ENCODE results near the gene TLCD3A. TPM values are rescaled to one million over a fixed set of nuclear protein-coding genes. Genes with fewer than 3 reads are reported as not detected.
"Not testable (repeated sequence)": the region's sequence is repeated elsewhere in the genome, so short reads cannot be mapped to it uniquely, and the experiment has no call there.

The TLCD3A gene
- total RNA-seq, 1 donor from 2014 or later = 25.8 TPM

GRCh38 chr17:745406-745805 is 13.0 kb downstream of the TLCD3A start:
- H3K36me3 ChIP-seq (ENCODE audit: insufficient read depth, low read length) = peaks cover 57% of the 10 kb centered on the region
- H3K4me2 ChIP-seq (ENCODE audit: low read length) = no peak overlapping the region
- H3K27me3 Mint-ChIP-seq (ENCODE audit: low read depth, unreplicated experiment) = no peaks in the 10 kb centered on the region

GRCh38 chr17:746181-746580 is 13.8 kb downstream of the TLCD3A start:
- H3K4me3 ChIP-seq (ENCODE audit: insufficient read depth, low read depth, low read length) = no peak overlapping the region
- H3K9ac ChIP-seq (ENCODE audit: low read length) = no peak overlapping the region
- peaks cover 80% of the 10 kb centered on the region for H3K79me2 ChIP-seq (ENCODE audit: insufficient read depth, low read length)
- Mint-ChIP-seq H3K27ac (ENCODE audit: unreplicated experiment) (no peak overlapping the region), H3K27me3 (ENCODE audit: low read depth, unreplicated experiment) (no peaks in the 10 kb centered on the region), H3K36me3 (ENCODE audit: low read depth, unreplicated experiment) (peaks cover 55% of the 10 kb centered on the region), H3K4me3 (ENCODE audit: unreplicated experiment) (no peak overlapping the region), H3K9me3 (ENCODE audit: unreplicated experiment) (peaks cover 9% of the 10 kb centered on the region), H3K4me1 (ENCODE audit: low read depth, unreplicated experiment) (peaks cover 2% of the 10 kb centered on the region)
- H2AFZ ChIP-seq (ENCODE audit: low read depth, low read length) = no peak overlapping the region
- no peak for FAIRE-seq
- no peak overlapping the region for H3K27ac ChIP-seq (ENCODE audit: low read depth, low read length)
- H3K4me2 ChIP-seq (ENCODE audit: low read length) = no peak overlapping the region
- peaks cover 91% of the 10 kb centered on the region for H4K20me1 ChIP-seq (ENCODE audit: insufficient read depth, low read length)
- TF ChIP-seq EZH2 (IDR thresholded peaks at IDR 0.05; ENCODE audit: insufficient read depth, low read length) = no peak
- TF ChIP-seq CTCF (IDR thresholded peaks at IDR 0.05; ENCODE audit: insufficient read depth, low read depth, low read length) = no peak
- no peaks in the 10 kb centered on the region for H3K9me3 ChIP-seq (ENCODE audit: insufficient read depth, low read depth, low read length)
- H3K4me1 ChIP-seq (ENCODE audit: insufficient read depth, low read length) = peaks cover 10% of the 10 kb centered on the region
- H3K27me3 ChIP-seq (ENCODE audit: insufficient read depth, low read length) = no peaks in the 10 kb centered on the region
- DNase-seq (ENCODE audit: low read depth) = no peak
- peaks cover 54% of the 10 kb centered on the region for H3K36me3 ChIP-seq (ENCODE audit: insufficient read depth, low read length)

More at GRCh38 chr17:745406-745805, 13.0 kb downstream of the TLCD3A start:
- FAIRE-seq (no peak), DNase-seq (ENCODE audit: low read depth) (no peak)
- Mint-ChIP-seq H3K27ac (ENCODE audit: unreplicated experiment) (no peak overlapping the region), H3K4me1 (ENCODE audit: low read depth, unreplicated experiment) (peaks cover under 1% of the 10 kb centered on the region), H3K36me3 (ENCODE audit: low read depth, unreplicated experiment) (peaks cover 62% of the 10 kb centered on the region), H3K9me3 (ENCODE audit: unreplicated experiment) (peaks cover 9% of the 10 kb centered on the region), H3K4me3 (ENCODE audit: unreplicated experiment) (no peak overlapping the region)
- Histone ChIP-seq H2AFZ (ENCODE audit: low read depth, low read length) (no peak overlapping the region), H3K4me1 (ENCODE audit: insufficient read depth, low read length) (peaks cover 2% of the 10 kb centered on the region), H3K4me3 (ENCODE audit: insufficient read depth, low read depth, low read length) (no peak overlapping the region), H4K20me1 (ENCODE audit: insufficient read depth, low read length) (peaks cover 91% of the 10 kb centered on the region), H3K27ac (ENCODE audit: low read depth, low read length) (no peak overlapping the region), H3K79me2 (ENCODE audit: insufficient read depth, low read length) (peaks cover 74% of the 10 kb centered on the region), H3K27me3 (ENCODE audit: insufficient read depth, low read length) (no peaks in the 10 kb centered on the region), H3K9ac (ENCODE audit: low read length) (no peak overlapping the region), H3K9me3 (ENCODE audit: insufficient read depth, low read depth, low read length) (no peaks in the 10 kb centered on the region)
- TF ChIP-seq EZH2 (IDR thresholded peaks at IDR 0.05; ENCODE audit: insufficient read depth, low read length) (no peak), CTCF (IDR thresholded peaks at IDR 0.05; ENCODE audit: insufficient read depth, low read depth, low read length) (no peak)

DNA sequence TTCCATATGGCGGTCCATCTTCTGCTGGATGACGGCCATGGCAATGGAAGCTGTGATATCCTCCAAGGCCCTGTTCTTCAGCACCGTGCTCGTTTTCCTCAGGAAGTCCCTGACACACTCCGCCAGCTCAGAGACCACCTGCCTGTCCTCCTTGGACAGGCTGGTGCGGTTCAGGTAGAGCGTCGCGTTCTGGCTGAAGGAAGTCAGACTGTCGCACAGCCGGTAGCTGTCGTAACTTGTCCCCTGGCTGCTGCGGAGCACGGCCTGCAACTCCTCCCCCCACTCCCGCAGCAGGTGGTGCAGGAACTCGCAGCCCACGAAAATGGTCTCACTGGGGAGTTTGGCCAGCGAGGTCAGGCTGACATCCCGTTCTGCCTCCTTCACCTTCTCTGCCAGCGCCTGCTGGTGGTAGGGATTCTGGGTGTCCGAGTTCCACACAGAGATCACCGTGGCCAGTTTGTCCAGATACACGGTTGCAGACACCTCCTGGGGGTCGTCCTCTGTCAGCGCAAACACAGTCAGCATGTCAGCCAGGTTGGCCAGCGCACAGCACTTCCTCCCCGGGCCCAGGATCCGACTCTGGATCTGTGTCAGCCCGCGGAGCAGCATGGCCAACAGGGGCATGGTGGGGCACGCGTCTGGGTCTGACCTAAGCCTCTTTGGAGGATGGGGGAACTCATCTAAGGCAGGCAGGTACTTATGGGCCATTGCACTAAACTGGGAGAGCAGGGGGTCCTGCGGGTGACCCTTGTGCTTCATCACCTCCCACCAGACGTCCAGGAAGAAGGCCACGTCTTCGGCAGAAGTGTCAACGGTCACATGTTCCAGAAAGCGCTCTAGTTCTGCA is 14.6 kb downstream of the TLCD3A start:
- Histone ChIP-seq H4K20me1 (ENCODE audit: insufficient read depth, low read length) (peaks cover 85% of the 10 kb centered on the region), H3K4me1 (ENCODE audit: insufficient read depth, low read length) (peaks cover 14% of the 10 kb centered on the region), H3K4me2 (ENCODE audit: low read length) (no peak overlapping the region), H3K36me3 (ENCODE audit: insufficient read depth, low read length) (peaks cover 50% of the 10 kb centered on the region), H2AFZ (ENCODE audit: low read depth, low read length) (no peak overlapping the region), H3K9me3 (ENCODE audit: insufficient read depth, low read depth, low read length) (no peaks in the 10 kb centered on the region), H3K27me3 (ENCODE audit: insufficient read depth, low read length) (no peaks in the 10 kb centered on the region), H3K27ac (ENCODE audit: low read depth, low read length) (no peak overlapping the region), H3K9ac (ENCODE audit: low read length) (no peak overlapping the region), H3K4me3 (ENCODE audit: insufficient read depth, low read depth, low read length) (no peak overlapping the region), H3K79me2 (ENCODE audit: insufficient read depth, low read length) (peaks cover 82% of the 10 kb centered on the region)
- no peak for DNase-seq (ENCODE audit: low read depth)
- no peak overlapping the region for H3K4me3 Mint-ChIP-seq (ENCODE audit: unreplicated experiment)
- no peak for TF ChIP-seq EZH2 (IDR thresholded peaks at IDR 0.05; ENCODE audit: insufficient read depth, low read length)
- no peak for TF ChIP-seq CTCF (IDR thresholded peaks at IDR 0.05; ENCODE audit: insufficient read depth, low read depth, low read length)
- no peak overlapping the region for H3K27ac Mint-ChIP-seq (ENCODE audit: unreplicated experiment)
- peaks cover 9% of the 10 kb centered on the region for H3K9me3 Mint-ChIP-seq (ENCODE audit: unreplicated experiment)
- peaks cover 48% of the 10 kb centered on the region for H3K36me3 Mint-ChIP-seq (ENCODE audit: low read depth, unreplicated experiment)
- FAIRE-seq = no peak
- no peaks in the 10 kb centered on the region for H3K27me3 Mint-ChIP-seq (ENCODE audit: low read depth, unreplicated experiment)
- peaks cover 2% of the 10 kb centered on the region for H3K4me1 Mint-ChIP-seq (ENCODE audit: low read depth, unreplicated experiment)

- not testable (repeated sequence) for H3K4me3 ChIP-seq (ENCODE audit: insufficient read depth, low read depth, low read length)
- H3K36me3 Mint-ChIP-seq (ENCODE audit: low read depth, unreplicated experiment) = peaks cover 40% of the 10 kb centered on the region
Observed at GRCh38 chr17:748604-749003, 16.2 kb downstream of the TLCD3A start.

More at GRCh38 chr17:748604-749003, 16.2 kb downstream of the TLCD3A start:
- not testable (repeated sequence) for H3K9me3 ChIP-seq (ENCODE audit: insufficient read depth, low read depth, low read length); H3K4me1 Mint-ChIP-seq (ENCODE audit: low read depth, unreplicated experiment); H3K4me2 ChIP-seq (ENCODE audit: low read length); H3K27ac ChIP-seq (ENCODE audit: low read depth, low read length); H3K27ac Mint-ChIP-seq (ENCODE audit: unreplicated experiment); FAIRE-seq; H3K27me3 ChIP-seq (ENCODE audit: insufficient read depth, low read length); H3K9ac ChIP-seq (ENCODE audit: low read length); H2AFZ ChIP-seq (ENCODE audit: low read depth, low read length); H3K9me3 Mint-ChIP-seq (ENCODE audit: unreplicated experiment); DNase-seq (ENCODE audit: low read depth); H3K27me3 Mint-ChIP-seq (ENCODE audit: low read depth, unreplicated experiment); H3K4me3 Mint-ChIP-seq (ENCODE audit: unreplicated experiment)
- Histone ChIP-seq H4K20me1 (ENCODE audit: insufficient read depth, low read length) (peaks cover 70% of the 10 kb centered on the region), H3K4me1 (ENCODE audit: insufficient read depth, low read length) (peaks cover 20% of the 10 kb centered on the region), H3K36me3 (ENCODE audit: insufficient read depth, low read length) (peaks cover 37% of the 10 kb centered on the region), H3K79me2 (ENCODE audit: insufficient read depth, low read length) (peaks cover 78% of the 10 kb centered on the region)
